Bronchial epithelial cell (primary cell): ENCODE data around the gene PHKG2. TPM values are rescaled to one million over a fixed set of nuclear protein-coding genes. Genes with fewer than 3 reads are reported as not detected.

Source experiments
- DNase-seq: peaks from one replicate; pipeline ENCODE4 v3.0.0-alpha.2; 2010; ENCODE audit warnings: low read depth
- FAIRE-seq: peaks from 2 replicates; lab custom pipeline; 2011; peaks lifted over from hg19 to GRCh38; lab: Jason Lieb, UNC
- H3K27me3 ChIP-seq: 2 replicates; pipeline ENCODE4 v1.5.1; 2011; ENCODE audit warnings: low read length; ENCODE audit not compliant: control insufficient read depth, insufficient read depth
- H3K36me3 ChIP-seq: 2 replicates; pipeline ENCODE4 v1.5.1; 2011; ENCODE audit warnings: low read length; ENCODE audit not compliant: control insufficient read depth, insufficient read depth
- H3K4me3 ChIP-seq: 2 replicates; pipeline ENCODE4 v1.5.1; 2011; ENCODE audit warnings: mild to moderate bottlenecking, low read depth, low read length, control low read depth
- total RNA-seq: library from RNA; depleted of rRNA; stranded (reverse); fragments of >200 nt; gene quantifications from 2 replicates; pipeline ENCODE4 v1.2.1, GENCODE V29; 2014
- TF ChIP-seq, protein P1 (sequence below): IDR thresholded peaks from 2 replicates; pipeline ENCODE4 v1.5.1; 2011; ENCODE audit warnings: mild to moderate bottlenecking, moderate library complexity, low read length, control low read depth, inconsistent platforms; ENCODE audit not compliant: insufficient read depth, severe bottlenecking

Gene PHKG2
- total RNA-seq, 1 donor from 2014 or later = 14.2 TPM

DNA sequence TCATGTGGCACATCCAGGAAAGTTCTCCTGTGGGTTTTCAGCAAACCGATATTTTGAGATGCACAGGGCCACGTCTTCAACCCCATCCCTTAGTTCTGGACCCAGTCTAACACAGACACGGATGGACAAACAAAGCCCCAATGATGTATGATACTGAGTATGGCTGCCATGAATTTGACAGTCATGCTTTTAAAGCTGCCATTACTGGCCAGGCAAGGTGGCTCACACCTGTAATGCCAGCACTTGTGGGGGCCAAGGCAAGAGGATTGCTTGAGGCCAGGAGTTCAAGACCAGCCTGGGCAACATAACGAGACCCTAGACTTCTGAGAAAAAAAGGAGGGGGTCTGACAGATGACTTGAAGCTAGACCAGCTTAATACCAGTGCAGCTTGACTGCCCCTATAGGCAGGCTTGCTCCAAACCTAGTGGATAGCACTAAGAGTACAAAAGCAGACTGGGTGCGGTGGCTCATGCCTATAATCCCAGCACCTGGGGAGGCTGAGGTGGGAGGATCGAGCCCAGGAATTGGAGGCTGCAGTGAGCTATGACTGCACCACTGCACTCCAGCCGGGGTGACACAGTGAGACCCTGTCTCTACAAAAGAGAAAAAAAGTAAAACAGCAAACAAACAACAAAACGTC is 49.6 kb downstream of the PHKG2 start:
- no peak overlapping the region for H3K4me3 ChIP-seq
- FAIRE-seq (no peak), DNase-seq (no peak)
- no peaks in the 10 kb centered on the region for H3K27me3 ChIP-seq
- TF ChIP-seq, protein P1, sequence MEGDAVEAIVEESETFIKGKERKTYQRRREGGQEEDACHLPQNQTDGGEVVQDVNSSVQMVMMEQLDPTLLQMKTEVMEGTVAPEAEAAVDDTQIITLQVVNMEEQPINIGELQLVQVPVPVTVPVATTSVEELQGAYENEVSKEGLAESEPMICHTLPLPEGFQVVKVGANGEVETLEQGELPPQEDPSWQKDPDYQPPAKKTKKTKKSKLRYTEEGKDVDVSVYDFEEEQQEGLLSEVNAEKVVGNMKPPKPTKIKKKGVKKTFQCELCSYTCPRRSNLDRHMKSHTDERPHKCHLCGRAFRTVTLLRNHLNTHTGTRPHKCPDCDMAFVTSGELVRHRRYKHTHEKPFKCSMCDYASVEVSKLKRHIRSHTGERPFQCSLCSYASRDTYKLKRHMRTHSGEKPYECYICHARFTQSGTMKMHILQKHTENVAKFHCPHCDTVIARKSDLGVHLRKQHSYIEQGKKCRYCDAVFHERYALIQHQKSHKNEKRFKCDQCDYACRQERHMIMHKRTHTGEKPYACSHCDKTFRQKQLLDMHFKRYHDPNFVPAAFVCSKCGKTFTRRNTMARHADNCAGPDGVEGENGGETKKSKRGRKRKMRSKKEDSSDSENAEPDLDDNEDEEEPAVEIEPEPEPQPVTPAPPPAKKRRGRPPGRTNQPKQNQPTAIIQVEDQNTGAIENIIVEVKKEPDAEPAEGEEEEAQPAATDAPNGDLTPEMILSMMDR = no peak
- H3K36me3 ChIP-seq = no peaks in the 10 kb centered on the region

Other genes starting within 250 kb of the PHKG2 start
- gene ZNF768, start 221.9 kb upstream of the PHKG2 start, total RNA-seq = 19.7 and 21.9 TPM in 2 replicates
- gene ZNF747, start 213.6 kb upstream of the PHKG2 start, total RNA-seq = 4.4 and 6.1 TPM in 2 replicates
- gene ZNF764, start 190.1 kb upstream of the PHKG2 start, total RNA-seq = 2.4 and 2.6 TPM in 2 replicates
- gene ZNF688, start 176.7 kb upstream of the PHKG2 start, total RNA-seq = 4.5 and 12.7 TPM in 2 replicates
- 4.4 and 5.3 TPM in 2 replicates for gene ZNF785, start 162.7 kb upstream of the PHKG2 start, total RNA-seq
- 2.2 and 2.6 TPM in 2 replicates for gene ZNF689, start 138.0 kb upstream of the PHKG2 start, total RNA-seq
- 2.6 and 7.8 TPM in 2 replicates for gene PRR14, start 97.5 kb upstream of the PHKG2 start, total RNA-seq
- 7.9 and 13.8 TPM in 2 replicates for gene FBRS, start 90.0 kb upstream of the PHKG2 start, total RNA-seq
- 10.0 and 13.7 TPM in 2 replicates for gene SRCAP, start 49.3 kb upstream of the PHKG2 start, total RNA-seq
- gene CFAP119, start 13.6 kb downstream of the PHKG2 start, total RNA-seq = 0.26 and 1.1 TPM in 2 replicates
- 38.7 and 44.5 TPM in 2 replicates for gene RNF40, start 13.9 kb downstream of the PHKG2 start, total RNA-seq
- gene ZNF629, start 38.8 kb downstream of the PHKG2 start, total RNA-seq = 4.2 and 5.0 TPM in 2 replicates
- 24.7 and 50.1 TPM in 2 replicates for gene BCL7C, start 145.7 kb downstream of the PHKG2 start, total RNA-seq
- 0.26 and 0.38 TPM in 2 replicates for gene CTF1, start 148.2 kb downstream of the PHKG2 start, total RNA-seq
- 7.9 and 10.0 TPM in 2 replicates for gene FBXL19, start 175.1 kb downstream of the PHKG2 start, total RNA-seq
- gene ORAI3, start 200.6 kb downstream of the PHKG2 start, total RNA-seq = 16.6 and 17.5 TPM in 2 replicates
- gene SETD1A, start 209.3 kb downstream of the PHKG2 start, total RNA-seq = 1.3 TPM in 2 replicates
- gene HSD3B7, start 236.8 kb downstream of the PHKG2 start, total RNA-seq = 5.1 and 8.2 TPM in 2 replicates